NOMO-1 treated with DMSO at 0.1 percent for 48 hours (cell line): ENCODE measurements around the gene LGI2.

Experiments
- DNase-seq: peaks from one replicate; lab custom pipeline; 2025; ENCODE audit not compliant: unreplicated experiment; lab: John Stamatoyannopoulos, UW

The LGI2 gene

GRCh38 chr4:24968278-24968677, 62.5 kb downstream of the LGI2 start:
- no peak for DNase-seq

GRCh38 chr4:24967346-24967745, 63.4 kb downstream of the LGI2 start:
- DNase-seq: no peak

GRCh38 chr4:24966076-24966475, 64.7 kb downstream of the LGI2 start:
- no peak for DNase-seq

GRCh38 chr4:24965627-24966026, 65.1 kb downstream of the LGI2 start:
- no peak for DNase-seq

- no peak for DNase-seq
Measured at GRCh38 chr4:24963277-24963676, 67.5 kb downstream of the LGI2 start.

GRCh38 chr4:24957886-24958285, 72.9 kb downstream of the LGI2 start:
- DNase-seq: no peak

- DNase-seq: no peak
Measured at GRCh38 chr4:24956763-24957162, 74.0 kb downstream of the LGI2 start.

- peak; percentile 9 for DNase-seq
Measured at GRCh38 chr4:24956091-24956490, 74.7 kb downstream of the LGI2 start.

- no peak for DNase-seq
Measured at GRCh38 chr4:24952667-24953066, 78.1 kb downstream of the LGI2 start.

GRCh38 chr4:24949970-24950369, 80.8 kb downstream of the LGI2 start:
- no peak for DNase-seq
